AG04449 (cell line): Measurements from ENCODE around the gene GCGR.

ENCODE experiments used
- CTCF ChIA-PET: fragments of 350-600 bp; formaldehyde crosslinking; extraction: SDS; loops from one replicate; lab custom pipeline; 2021; ENCODE audit warnings: antibody characterized with exemption; lab: Yijun Ruan, JAX
- POLR2A ChIA-PET: fragments of 400-600, 350-600 bp; formaldehyde crosslinking; extraction: SDS; loops from one replicate; lab custom pipeline; 2020; ENCODE audit warnings: antibody characterized with exemption, inconsistent platforms; lab: Yijun Ruan, JAX
- DNase-seq: peaks from one replicate; pipeline ENCODE4 v3.0.0-alpha.2; 2010; ENCODE audit warnings: low read depth, low spot score
- H3K4me3 ChIP-seq: 2 replicates; pipeline ENCODE4 v1.5.1; 2011; ENCODE audit warnings: low read depth, mild to moderate bottlenecking, control low read depth, low read length
- CTCF ChIP-seq: IDR thresholded peaks from one replicate; pipeline ENCODE4 v1.5.1; 2011; ENCODE audit warnings: mild to moderate bottlenecking, moderate library complexity, low read length, control low read depth, inconsistent platforms; ENCODE audit not compliant: insufficient read depth; ENCODE audit errors: missing control alignments

GCGR gene

GRCh38 chr17:81833160-81833920 is 29.4 kb downstream of the GCGR start, which contains the start of gene MCRIP1:
MCRIP1 (minus strand) TSS chr17:81833291; CDS start chr17:81824506, 8,785 bp downstream.
- POLR2A ChIA-PET: interaction anchor here (0.5 to 1.5 kb wide), 8 partner anchors 9 to 129 kb away, joined by 3 to 6 read pairs (median 4); partner anchors contain the start of gene ARHGDIA
- peak; percentile 38 for DNase-seq
- CTCF ChIA-PET: interaction anchor here (1.1 to 2.0 kb wide), 2 partner anchors 9 to 11 kb away, joined by 3 to 9 read pairs; no protein-coding TSS in a partner anchor
- no peak for TF ChIP-seq CTCF
- H3K4me3 ChIP-seq: peak within 1 kb of the TSS; percentile 85

GRCh38 chr17:81833921-81834830 is 30.2 kb downstream of the GCGR start:
- ChIA-PET CTCF (interaction anchor here (1.1 to 2.0 kb wide), 2 partner anchors 9 to 10 kb away, joined by 3 to 9 read pairs; no protein-coding TSS in a partner anchor), POLR2A (interaction anchor here (0.5 to 1.5 kb wide), 5 partner anchors 8 to 130 kb away, joined by 3 to 6 read pairs (median 3); partner anchors contain the start of gene ARHGDIA)
- DNase-seq: no peak
- H3K4me3 ChIP-seq: peak overlapping the region; percentile 85
- TF ChIP-seq CTCF: no peak

GRCh38 chr17:81834831-81835267 is 30.9 kb downstream of the GCGR start, which contains the start of gene PPP1R27:
PPP1R27 (minus strand) TSS chr17:81835050; CDS start chr17:81834953, 97 bp downstream.
- POLR2A ChIA-PET: interaction anchor here (0.5 kb wide), 1 partner anchor 17 kb away, joined by 3 read pairs; no protein-coding TSS in a partner anchor
- no peak for DNase-seq
- CTCF ChIA-PET: interaction anchor here (2.0 kb wide), 1 partner anchor 8 kb away, joined by 9 read pairs; no protein-coding TSS in a partner anchor
- no peak for TF ChIP-seq CTCF
- H3K4me3 ChIP-seq: peak within 1 kb of the TSS; percentile 85

- no peak overlapping the region for H3K4me3 ChIP-seq
- no peak for DNase-seq
- no peak for TF ChIP-seq CTCF
- POLR2A ChIA-PET: interaction anchor here (0.5 kb wide), 1 partner anchor 22 kb away, joined by 3 read pairs; no protein-coding TSS in a partner anchor
- CTCF ChIA-PET: no interaction called here
These were observed 33.7 kb downstream of the GCGR start for GRCh38 chr17:81837641-81838040.

- no peak for TF ChIP-seq CTCF
- CTCF ChIA-PET: interaction anchor here (1.4 kb wide), 1 partner anchor 106 kb away, joined by 4 read pairs; no protein-coding TSS in a partner anchor
- DNase-seq: no peak
- POLR2A ChIA-PET: no interaction called here
- no peak overlapping the region for H3K4me3 ChIP-seq
These were observed 34.9 kb downstream of the GCGR start for GRCh38 chr17:81838753-81839255.
